T follicular helper cell (primary cell): ENCODE results near the gene NELL1.

Source experiments
- DNase-seq: peaks from one replicate; pipeline ENCODE4 v3.0.0-alpha.2; 2020; ENCODE audit warnings: low read depth

The NELL1 gene

GRCh38 chr11:21564833-21565682 is 895.7 kb downstream of the NELL1 start:
- DNase-seq, result no peak

GRCh38 chr11:21566521-21567117 is 897.2 kb downstream of the NELL1 start:
- DNase-seq, result no peak

- no peak for DNase-seq
Measured at GRCh38 chr11:21567645-21568290, 898.4 kb downstream of the NELL1 start.

- DNase-seq, result no peak
Measured at GRCh38 chr11:21572210-21572609, 902.8 kb downstream of the NELL1 start.

GRCh38 chr11:21582791-21583190 is 913.4 kb downstream of the NELL1 start:
- no peak for DNase-seq

GRCh38 chr11:21588754-21589153 is 919.4 kb downstream of the NELL1 start:
- no peak for DNase-seq

GRCh38 chr11:21602699-21603098 is 933.3 kb downstream of the NELL1 start:
- DNase-seq, result no peak

GRCh38 chr11:21603886-21604285 is 934.5 kb downstream of the NELL1 start:
- no peak for DNase-seq

- no peak for DNase-seq
Measured at GRCh38 chr11:21604564-21604963, 935.2 kb downstream of the NELL1 start.

GRCh38 chr11:21612326-21612725 is 942.9 kb downstream of the NELL1 start:
- DNase-seq, result no peak

GRCh38 chr11:21614961-21615360 is 945.6 kb downstream of the NELL1 start:
- DNase-seq, result no peak

GRCh38 chr11:21615955-21616371 is 946.6 kb downstream of the NELL1 start:
- DNase-seq, result no peak

GRCh38 chr11:21622566-21622965 is 953.2 kb downstream of the NELL1 start:
- no peak for DNase-seq

GRCh38 chr11:21622995-21623394 is 953.6 kb downstream of the NELL1 start:
- DNase-seq, result no peak
